Astrocyte (in vitro differentiated cells and primary cell): ENCODE data around the gene ZNF174.

Source experiments
- CTCF ChIP-seq: IDR thresholded peaks from 2 replicates; pipeline ENCODE4 v1.5.1; 2011; ENCODE audit warnings: low read depth, mild to moderate bottlenecking, inconsistent platforms, low read length, moderate library complexity; ENCODE audit not compliant: insufficient read depth
- EZH2 ChIP-seq: IDR thresholded peaks from 2 replicates; pipeline ENCODE4 v1.6.1; 2012; ENCODE audit warnings: mild to moderate bottlenecking, low read length, inconsistent platforms; ENCODE audit not compliant: insufficient read depth

GRCh38 chr16:3363793-3364192 lies 37.2 kb upstream of the ZNF174 start:
- TF ChIP-seq CTCF (no peak), EZH2 (no peak)
